Stimulated activated CD4-positive, alpha-beta T cell treated with anti-CD3 and anti-CD28 coated beads, TNF-alpha, amount 100 ng/mL, for 4 hours (primary cell): ENCODE results near the gene FALEC.
A peak's percentile ranks its signal among the peaks of the same experiment; 100 is the strongest.

Source experiments
- DNase-seq, 3 experiments: peaks; one replicate each; pipeline ENCODE4 v3.0.0-alpha.2; 2020; ENCODE audit warnings: low read depth in 3 of 3

The FALEC gene

GRCh38 chr1:150511985-150512660, 3.4 kb upstream of the FALEC start:
- no peak for DNase-seq

- no peak for DNase-seq
Observed at GRCh38 chr1:150512846-150513245, 2.7 kb upstream of the FALEC start.

- no peak for DNase-seq
Observed at GRCh38 chr1:150513351-150513791, 2.2 kb upstream of the FALEC start.

GRCh38 chr1:150514260-150514659, 1.3 kb upstream of the FALEC start:
- DNase-seq, result no peak

GRCh38 chr1:150514913-150515327, 632 bp upstream of the FALEC start:
- DNase-seq, result peak in 1 of 3 experiments; percentile 11

GRCh38 chr1:150516050-150516591, 569 bp downstream of the FALEC start:
- peak in 1 of 3 experiments; percentile 8 for DNase-seq

- no peak for DNase-seq
Observed at GRCh38 chr1:150516616-150517015, 1.1 kb downstream of the FALEC start.

GRCh38 chr1:150521196-150521968, 5.8 kb downstream of the FALEC start:
- no peak for DNase-seq

GRCh38 chr1:150525348-150525747, 9.8 kb downstream of the FALEC start:
- no peak for DNase-seq

GRCh38 chr1:150528196-150528595, 12.6 kb downstream of the FALEC start:
- no peak for DNase-seq

- DNase-seq, result no peak
Observed at GRCh38 chr1:150529017-150529416, 13.5 kb downstream of the FALEC start.

- DNase-seq, result no peak
Observed at GRCh38 chr1:150530491-150531159, 15.1 kb downstream of the FALEC start.

GRCh38 chr1:150532860-150533259, 17.3 kb downstream of the FALEC start:
- no peak for DNase-seq

GRCh38 chr1:150534002-150534401, 18.4 kb downstream of the FALEC start:
- no peak for DNase-seq

GRCh38 chr1:150535511-150536287, 20.1 kb downstream of the FALEC start:
- DNase-seq, result no peak

GRCh38 chr1:150536836-150537731, 21.5 kb downstream of the FALEC start:
- no peak for DNase-seq

GRCh38 chr1:150537732-150538684, 22.5 kb downstream of the FALEC start:
- DNase-seq, result no peak

GRCh38 chr1:150543500-150544143, 28.1 kb downstream of the FALEC start:
- DNase-seq, result no peak

GRCh38 chr1:150544204-150544603, 28.7 kb downstream of the FALEC start:
- DNase-seq, result no peak
